HepG2 (cell line): Measurements from ENCODE around the gene TUBB3. TPM values are rescaled to one million over a fixed set of nuclear protein-coding genes. Genes with fewer than 3 reads are reported as not detected.

Experiments
- ATF7 ChIP-seq, 2 experiments: fragments of 450-650 bp in 1 of 2; sonication (generic) in 1 of 2; formaldehyde crosslinking in 1 of 2; IDR thresholded peaks; 2 replicates each; pipeline versions ENCODE4 v1.4.0 to v1.6.1; 2016 to 2020; ENCODE audit warnings: antibody characterized with exemption in 1 of 2, mild to moderate bottlenecking in 1 of 2, missing genetic modification reagents in 1 of 2
- BCL6 ChIP-seq: IDR thresholded peaks from 2 replicates; pipeline ENCODE4 v1.6.1; 2016; ENCODE audit warnings: missing genetic modification reagents, missing compliant biosample characterization
- BRD4 ChIP-seq: sonication (generic); formaldehyde crosslinking; IDR thresholded peaks from 2 replicates; pipeline ENCODE4 v1.4.0; 2020; ENCODE audit warnings: missing genetic modification reagents
- ELF3 ChIP-seq: IDR thresholded peaks from 2 replicates; pipeline ENCODE4 v1.6.1; 2016; ENCODE audit warnings: missing genetic modification reagents, missing compliant biosample characterization
- KLF6 ChIP-seq: IDR thresholded peaks from 2 replicates; pipeline ENCODE4 v1.8.0; 2016; ENCODE audit warnings: missing biosample characterization, missing genetic modification reagents
- RARA ChIP-seq: IDR thresholded peaks from 2 replicates; pipeline ENCODE4 v1.6.1; 2016; ENCODE audit warnings: missing genetic modification reagents, missing compliant biosample characterization
- RCOR2 ChIP-seq: IDR thresholded peaks from 2 replicates; pipeline ENCODE4 v1.6.1; 2016; ENCODE audit warnings: missing biosample characterization, missing genetic modification reagents
- SMYD3 ChIP-seq: sonication (generic); formaldehyde crosslinking; IDR thresholded peaks from 2 replicates; pipeline ENCODE4 v1.8.1; 2023; ENCODE audit warnings: mild to moderate bottlenecking, missing genetic modification reagents
- TARDBP ChIP-seq: sonication (generic); formaldehyde crosslinking; IDR thresholded peaks from 2 replicates; pipeline ENCODE4 v1.8.0; 2022; ENCODE audit warnings: mild to moderate bottlenecking, missing genetic modification reagents
- YEATS2 ChIP-seq: sonication (generic); formaldehyde crosslinking; IDR thresholded peaks from 2 replicates; pipeline ENCODE4 v1.4.0; 2020; ENCODE audit warnings: missing genetic modification reagents, borderline replicate concordance
- ZFX ChIP-seq: sonication (generic); formaldehyde crosslinking; IDR thresholded peaks from 2 replicates; pipeline ENCODE4 v1.4.0; 2020; ENCODE audit warnings: mild to moderate bottlenecking, low read depth, missing genetic modification reagents, moderate library complexity
- ZNF121 ChIP-seq: sonication (generic); formaldehyde crosslinking; IDR thresholded peaks from 2 replicates; pipeline ENCODE4 v1.5.0; 2020; ENCODE audit warnings: mild to moderate bottlenecking, missing genetic modification reagents
- ZNF234 ChIP-seq: sonication (generic); formaldehyde crosslinking; conservative IDR thresholded peaks from 2 replicates; pipeline ENCODE4 v1.5.1; 2020; ENCODE audit warnings: mild to moderate bottlenecking, missing genetic modification reagents
- ZNF879 ChIP-seq: sonication (generic); formaldehyde crosslinking; IDR thresholded peaks from 2 replicates; pipeline ENCODE4 v1.8.1; 2023; ENCODE audit warnings: missing genetic modification reagents
- polyA plus RNA-seq, 8 experiments: library from polyadenylated mRNA; depleted of rRNA in 3 of 8; stranded (reverse) in 7 of 8; unstranded in 1 of 8; fragments of >200 nt; fragmentation: Illumina TruSeq in 4 of 8; extraction: Trizol in 4 of 8; gene quantifications; 2 replicates each; pipeline versions ENCODE4 v1.2.1 to v1.2.3, GENCODE V29; 2011 to 2016; ENCODE audit warnings: low read depth in 4 of 8, missing spikeins in 1 of 8, mixed read lengths in 1 of 8; ENCODE audit not compliant: insufficient read depth in 1 of 8
- total RNA-seq, 5 experiments: library from RNA; depleted of rRNA; stranded (reverse); fragments of >200 nt; fragmentation: Illumina TruSeq; extraction: Trizol; gene quantifications; 2 replicates each; pipeline ENCODE4 v1.2.3, GENCODE V29; 2016; ENCODE audit warnings: low read depth in 1 of 5
- TF ChIP-seq, protein P1 (sequence below): sonication (generic); formaldehyde crosslinking; IDR thresholded peaks from 2 replicates; pipeline ENCODE4 v1.4.0; 2020; ENCODE audit warnings: low read depth, missing genetic modification reagents
- TF ChIP-seq, protein P2 (sequence below): IDR thresholded peaks from 2 replicates; pipeline ENCODE4 v1.6.1; 2016; ENCODE audit warnings: low read depth
- TF ChIP-seq, protein P3 (sequence below): sonication (generic); formaldehyde crosslinking; IDR thresholded peaks from 2 replicates; pipeline ENCODE4 v1.4.0; 2020; ENCODE audit warnings: missing genetic modification reagents
- TF ChIP-seq, protein P4 (sequence below): sonication (generic); formaldehyde crosslinking; IDR thresholded peaks from 2 replicates; pipeline ENCODE4 v1.4.0; 2020; ENCODE audit warnings: missing genetic modification reagents, borderline replicate concordance
- TF ChIP-seq, protein P5 (sequence below): IDR thresholded peaks from 2 replicates; pipeline ENCODE4 v1.6.1; 2016; ENCODE audit warnings: missing compliant biosample characterization, missing genetic modification reagents, borderline replicate concordance

The TUBB3 gene
- total and polyA plus RNA-seq, 2 of the 13 experiments (the other 11 are each of a cell fraction or from before 2014, with no cell fraction given): 110 to 185 TPM

DNA sequence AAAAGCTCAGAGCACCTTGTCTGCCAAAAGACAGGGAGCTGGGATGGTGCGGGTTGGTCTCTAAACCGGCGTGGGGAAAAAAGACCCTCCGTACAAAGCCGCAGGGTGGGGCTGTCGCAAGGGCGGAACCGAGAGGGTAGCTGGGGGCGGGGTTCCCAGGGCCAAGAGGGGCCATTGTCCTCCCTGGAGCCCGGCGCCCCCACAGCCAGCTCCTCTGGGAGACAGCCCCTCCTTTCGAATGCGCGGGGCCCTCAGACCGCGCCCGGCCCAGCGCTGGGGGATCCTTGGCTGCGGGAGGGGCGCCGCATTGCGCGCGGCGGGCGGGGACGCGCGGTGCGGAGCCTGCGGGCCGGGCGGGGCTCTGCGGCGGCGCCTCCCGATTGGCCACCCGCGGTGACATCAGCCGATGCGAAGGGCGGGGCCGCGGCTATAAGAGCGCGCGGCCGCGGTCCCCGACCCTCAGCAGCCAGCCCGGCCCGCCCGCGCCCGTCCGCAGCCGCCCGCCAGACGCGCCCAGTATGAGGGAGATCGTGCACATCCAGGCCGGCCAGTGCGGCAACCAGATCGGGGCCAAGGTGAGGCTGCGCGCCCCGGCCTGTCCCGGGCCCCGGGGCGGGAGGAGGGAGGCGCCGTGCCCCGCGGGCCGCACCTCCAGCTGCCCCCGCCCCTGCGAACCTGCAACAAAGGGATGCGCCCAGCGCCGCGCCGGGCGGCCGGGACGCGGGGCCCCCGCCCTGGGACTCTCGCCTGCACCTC, at the start of gene TUBB3 (continued):
- peak; percentile 72 for TF ChIP-seq ZFX
- TF ChIP-seq RCOR2 (CRISPR knock-in tag): no peak
- TF ChIP-seq ZNF879: no peak
- TF ChIP-seq, protein P1, sequence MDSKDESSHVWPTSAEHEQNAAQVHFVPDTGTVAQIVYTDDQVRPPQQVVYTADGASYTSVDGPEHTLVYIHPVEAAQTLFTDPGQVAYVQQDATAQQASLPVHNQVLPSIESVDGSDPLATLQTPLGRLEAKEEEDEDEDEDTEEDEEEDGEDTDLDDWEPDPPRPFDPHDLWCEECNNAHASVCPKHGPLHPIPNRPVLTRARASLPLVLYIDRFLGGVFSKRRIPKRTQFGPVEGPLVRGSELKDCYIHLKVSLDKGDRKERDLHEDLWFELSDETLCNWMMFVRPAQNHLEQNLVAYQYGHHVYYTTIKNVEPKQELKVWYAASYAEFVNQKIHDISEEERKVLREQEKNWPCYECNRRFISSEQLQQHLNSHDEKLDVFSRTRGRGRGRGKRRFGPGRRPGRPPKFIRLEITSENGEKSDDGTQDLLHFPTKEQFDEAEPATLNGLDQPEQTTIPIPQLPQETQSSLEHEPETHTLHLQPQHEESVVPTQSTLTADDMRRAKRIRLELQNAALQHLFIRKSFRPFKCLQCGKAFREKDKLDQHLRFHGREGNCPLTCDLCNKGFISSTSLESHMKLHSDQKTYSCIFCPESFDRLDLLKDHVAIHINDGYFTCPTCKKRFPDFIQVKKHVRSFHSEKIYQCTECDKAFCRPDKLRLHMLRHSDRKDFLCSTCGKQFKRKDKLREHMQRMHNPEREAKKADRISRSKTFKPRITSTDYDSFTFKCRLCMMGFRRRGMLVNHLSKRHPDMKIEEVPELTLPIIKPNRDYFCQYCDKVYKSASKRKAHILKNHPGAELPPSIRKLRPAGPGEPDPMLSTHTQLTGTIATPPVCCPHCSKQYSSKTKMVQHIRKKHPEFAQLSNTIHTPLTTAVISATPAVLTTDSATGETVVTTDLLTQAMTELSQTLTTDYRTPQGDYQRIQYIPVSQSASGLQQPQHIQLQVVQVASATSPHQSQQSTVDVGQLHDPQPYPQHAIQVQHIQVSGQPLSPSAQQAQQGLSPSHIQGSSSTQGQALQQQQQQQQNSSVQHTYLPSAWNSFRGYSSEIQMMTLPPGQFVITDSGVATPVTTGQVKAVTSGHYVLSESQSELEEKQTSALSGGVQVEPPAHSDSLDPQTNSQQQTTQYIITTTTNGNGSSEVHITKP (CRISPR knock-in tag): no peak
- peak; percentile 44; the same call in 1 of the 2 replicates for TF ChIP-seq ZNF121 (CRISPR knock-in tag)
- TF ChIP-seq RARA: no peak
- TF ChIP-seq, protein P2, sequence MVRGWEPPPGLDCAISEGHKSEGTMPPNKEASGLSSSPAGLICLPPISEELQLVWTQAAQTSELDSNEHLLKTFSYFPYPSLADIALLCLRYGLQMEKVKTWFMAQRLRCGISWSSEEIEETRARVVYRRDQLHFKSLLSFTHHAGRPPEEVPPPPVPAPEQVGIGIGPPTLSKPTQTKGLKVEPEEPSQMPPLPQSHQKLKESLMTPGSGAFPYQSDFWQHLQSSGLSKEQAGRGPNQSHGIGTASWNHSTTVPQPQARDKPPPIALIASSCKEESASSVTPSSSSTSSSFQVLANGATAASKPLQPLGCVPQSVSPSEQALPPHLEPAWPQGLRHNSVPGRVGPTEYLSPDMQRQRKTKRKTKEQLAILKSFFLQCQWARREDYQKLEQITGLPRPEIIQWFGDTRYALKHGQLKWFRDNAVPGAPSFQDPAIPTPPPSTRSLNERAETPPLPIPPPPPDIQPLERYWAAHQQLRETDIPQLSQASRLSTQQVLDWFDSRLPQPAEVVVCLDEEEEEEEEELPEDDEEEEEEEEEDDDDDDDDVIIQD: no peak
- no peak for TF ChIP-seq SMYD3 (CRISPR knock-in tag)
- TF ChIP-seq, protein P3, sequence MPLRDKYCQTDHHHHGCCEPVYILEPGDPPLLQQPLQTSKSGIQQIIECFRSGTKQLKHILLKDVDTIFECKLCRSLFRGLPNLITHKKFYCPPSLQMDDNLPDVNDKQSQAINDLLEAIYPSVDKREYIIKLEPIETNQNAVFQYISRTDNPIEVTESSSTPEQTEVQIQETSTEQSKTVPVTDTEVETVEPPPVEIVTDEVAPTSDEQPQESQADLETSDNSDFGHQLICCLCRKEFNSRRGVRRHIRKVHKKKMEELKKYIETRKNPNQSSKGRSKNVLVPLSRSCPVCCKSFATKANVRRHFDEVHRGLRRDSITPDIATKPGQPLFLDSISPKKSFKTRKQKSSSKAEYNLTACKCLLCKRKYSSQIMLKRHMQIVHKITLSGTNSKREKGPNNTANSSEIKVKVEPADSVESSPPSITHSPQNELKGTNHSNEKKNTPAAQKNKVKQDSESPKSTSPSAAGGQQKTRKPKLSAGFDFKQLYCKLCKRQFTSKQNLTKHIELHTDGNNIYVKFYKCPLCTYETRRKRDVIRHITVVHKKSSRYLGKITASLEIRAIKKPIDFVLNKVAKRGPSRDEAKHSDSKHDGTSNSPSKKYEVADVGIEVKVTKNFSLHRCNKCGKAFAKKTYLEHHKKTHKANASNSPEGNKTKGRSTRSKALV (CRISPR knock-in tag): no peak; the same call in 1 of the 2 replicates
- TF ChIP-seq, protein P4, sequence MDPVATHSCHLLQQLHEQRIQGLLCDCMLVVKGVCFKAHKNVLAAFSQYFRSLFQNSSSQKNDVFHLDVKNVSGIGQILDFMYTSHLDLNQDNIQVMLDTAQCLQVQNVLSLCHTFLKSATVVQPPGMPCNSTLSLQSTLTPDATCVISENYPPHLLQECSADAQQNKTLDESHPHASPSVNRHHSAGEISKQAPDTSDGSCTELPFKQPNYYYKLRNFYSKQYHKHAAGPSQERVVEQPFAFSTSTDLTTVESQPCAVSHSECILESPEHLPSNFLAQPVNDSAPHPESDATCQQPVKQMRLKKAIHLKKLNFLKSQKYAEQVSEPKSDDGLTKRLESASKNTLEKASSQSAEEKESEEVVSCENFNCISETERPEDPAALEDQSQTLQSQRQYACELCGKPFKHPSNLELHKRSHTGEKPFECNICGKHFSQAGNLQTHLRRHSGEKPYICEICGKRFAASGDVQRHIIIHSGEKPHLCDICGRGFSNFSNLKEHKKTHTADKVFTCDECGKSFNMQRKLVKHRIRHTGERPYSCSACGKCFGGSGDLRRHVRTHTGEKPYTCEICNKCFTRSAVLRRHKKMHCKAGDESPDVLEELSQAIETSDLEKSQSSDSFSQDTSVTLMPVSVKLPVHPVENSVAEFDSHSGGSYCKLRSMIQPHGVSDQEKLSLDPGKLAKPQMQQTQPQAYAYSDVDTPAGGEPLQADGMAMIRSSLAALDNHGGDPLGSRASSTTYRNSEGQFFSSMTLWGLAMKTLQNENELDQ (CRISPR knock-in tag): no peak
- TF ChIP-seq TARDBP (CRISPR knock-in tag): no peak; the same call in 1 of the 2 replicates
- TF ChIP-seq, protein P5, sequence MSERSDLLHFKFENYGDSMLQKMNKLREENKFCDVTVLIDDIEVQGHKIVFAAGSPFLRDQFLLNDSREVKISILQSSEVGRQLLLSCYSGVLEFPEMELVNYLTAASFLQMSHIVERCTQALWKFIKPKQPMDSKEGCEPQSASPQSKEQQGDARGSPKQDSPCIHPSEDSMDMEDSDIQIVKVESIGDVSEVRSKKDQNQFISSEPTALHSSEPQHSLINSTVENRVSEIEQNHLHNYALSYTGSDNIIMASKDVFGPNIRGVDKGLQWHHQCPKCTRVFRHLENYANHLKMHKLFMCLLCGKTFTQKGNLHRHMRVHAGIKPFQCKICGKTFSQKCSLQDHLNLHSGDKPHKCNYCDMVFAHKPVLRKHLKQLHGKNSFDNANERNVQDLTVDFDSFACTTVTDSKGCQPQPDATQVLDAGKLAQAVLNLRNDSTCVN (CRISPR knock-in tag): no peak
- TF ChIP-seq ATF7 (IDR thresholded peaks at IDR 0.05): no peak
- no peak; the same call in 1 of the 2 replicates for TF ChIP-seq ATF7 (CRISPR knock-in tag; IDR thresholded peaks at IDR 0.05)
- TF ChIP-seq ELF3 (CRISPR knock-in tag): peak; percentile 40; the same call in 1 of the 2 replicates
- TF ChIP-seq BRD4 (CRISPR knock-in tag): no peak
- TF ChIP-seq ZNF234 (CRISPR knock-in tag): 0 out of 2 replicates have a peak, but pooled peaks have one; percentile 15
- peak; percentile 84 for TF ChIP-seq KLF6 (CRISPR knock-in tag)
- TF ChIP-seq BCL6 (CRISPR knock-in tag): no peak
- no peak for TF ChIP-seq YEATS2 (CRISPR knock-in tag)
